ENCODE data around the gene TSPAN5.

DNA sequence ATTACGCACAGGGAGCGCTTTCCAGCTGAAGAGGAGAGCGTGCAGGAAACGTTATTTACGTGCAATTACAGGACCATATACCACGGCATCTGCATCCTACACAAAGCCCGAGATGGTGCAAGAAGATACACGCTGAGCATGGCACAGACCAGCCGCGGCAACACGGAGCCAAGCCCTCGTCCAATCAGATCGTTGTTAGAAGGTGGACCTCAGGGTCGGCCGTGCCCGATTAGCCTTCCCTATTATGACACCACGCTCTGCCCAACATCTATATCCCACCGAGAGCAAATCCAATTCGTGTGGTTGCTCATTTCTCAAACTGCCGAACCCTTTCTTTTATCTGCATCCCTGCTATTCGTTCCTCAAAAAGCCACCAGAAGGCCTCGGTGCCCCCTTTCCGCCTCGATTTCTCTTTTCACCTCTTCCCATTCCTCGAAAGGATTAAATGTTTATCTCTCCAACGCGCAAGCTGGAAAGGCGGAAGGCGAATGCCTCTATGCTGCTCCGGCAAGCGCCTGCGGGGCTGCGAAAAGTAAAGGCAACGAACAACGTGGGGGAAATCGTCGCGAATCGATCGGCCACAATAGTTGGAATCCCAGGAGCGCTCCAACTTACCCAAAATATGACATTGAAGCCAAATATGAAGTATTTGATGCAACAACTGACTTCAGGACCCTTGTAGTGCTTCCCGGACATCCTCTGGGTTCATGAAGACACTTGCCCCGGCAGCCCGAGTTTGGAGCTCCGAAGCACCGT lies 702 bp downstream of the TSPAN5 start:
- TF ChIP-seq POU2F2 (IDR thresholded peaks at IDR 0.05; ENCODE audit: low read depth, low read length) = no peak
- no peak for TF ChIP-seq POLR2A (IDR thresholded peaks at IDR 0.05; ENCODE audit: low read depth, low read length)
- no peak for TF ChIP-seq TAF1 (IDR thresholded peaks at IDR 0.05; ENCODE audit: low read depth, low read length)
